Liver (tissue), 9 donors: ENCODE results near the gene CFAP97D2. TPM values are rescaled to one million over a fixed set of nuclear protein-coding genes. Genes with fewer than 3 reads are reported as not detected.

ENCODE experiments used
- DNase-seq: peaks from one replicate; pipeline ENCODE4 v3.0.0-alpha.2; 2017; ENCODE audit warnings: low spot score
- H3K27ac ChIP-seq, 2 donors: one replicate each; pipeline ENCODE4 v1.7.0; 2013; ENCODE audit warnings: inconsistent platforms in 2 of 2, low read length in 2 of 2, control low read depth in 1 of 2, low read depth in 1 of 2, mild to moderate bottlenecking in 1 of 2
- H3K27me3 ChIP-seq, 4 donors: one replicate each; pipeline versions ENCODE4 v1.6.1 to v1.7.0; 2013; ENCODE audit warnings: low read length in 3 of 4, inconsistent platforms in 1 of 4, mild to moderate bottlenecking in 1 of 4, moderate library complexity in 1 of 4; ENCODE audit not compliant: control insufficient read depth in 4 of 4, insufficient read depth in 4 of 4
- H3K36me3 ChIP-seq, 4 donors: one replicate each; pipeline versions ENCODE4 v1.6.1 to v1.7.0; 2013; ENCODE audit warnings: low read length in 3 of 4, mild to moderate bottlenecking in 3 of 4, low read depth in 1 of 4, moderate library complexity in 1 of 4; ENCODE audit not compliant: control insufficient read depth in 4 of 4, insufficient read depth in 3 of 4
- H3K4me1 ChIP-seq, 4 donors: one replicate each; pipeline versions ENCODE4 v1.6.1 to v1.7.0; 2013; ENCODE audit warnings: low read length in 3 of 4, mild to moderate bottlenecking in 3 of 4, moderate library complexity in 1 of 4; ENCODE audit not compliant: control insufficient read depth in 4 of 4, insufficient read depth in 4 of 4
- H3K4me3 ChIP-seq, 3 donors: one replicate each; pipeline versions ENCODE4 v1.6.1 to v1.7.0; 2013; ENCODE audit warnings: low read length in 3 of 3, control low read depth in 1 of 3, low read depth in 1 of 3, mild to moderate bottlenecking in 1 of 3
- H3K9ac ChIP-seq, 2 donors: one replicate each; pipeline ENCODE4 v1.7.0; 2013; ENCODE audit warnings: low read length in 2 of 2, mild to moderate bottlenecking in 2 of 2, moderate library complexity in 2 of 2, control low read depth in 1 of 2, low read depth in 1 of 2
- H3K9me3 ChIP-seq, 4 donors: one replicate each; pipeline versions ENCODE4 v1.6.1 to v1.7.0; 2013; ENCODE audit warnings: low read length in 3 of 4; ENCODE audit not compliant: control insufficient read depth in 4 of 4
- ATF3 ChIP-seq: IDR thresholded peaks from 2 replicates; pipeline ENCODE4 v1.6.1; 2016; ENCODE audit warnings: antibody characterized with exemption
- CTCF ChIP-seq: fragments of 150-350 bp; IDR thresholded peaks from 2 replicates; pipeline ENCODE4 v1.5.1; 2017; ENCODE audit warnings: improper control_type of control experiment, low read depth, low read length; ENCODE audit not compliant: missing input control
- EGR1 ChIP-seq, 2 donors: IDR thresholded peaks; 2 replicates each; pipeline ENCODE4 v1.6.1; 2016 to 2018; ENCODE audit warnings: antibody characterized with exemption in 2 of 2, low read depth in 2 of 2
- FOXA1 ChIP-seq: IDR thresholded peaks from 2 replicates; pipeline ENCODE4 v1.6.1; 2016; ENCODE audit warnings: antibody characterized with exemption
- GABPA ChIP-seq, 2 donors: IDR thresholded peaks in 1 of 2; conservative IDR thresholded peaks in 1 of 2; 2 replicates each; pipeline ENCODE4 v1.6.1; 2016; ENCODE audit warnings: antibody characterized with exemption in 2 of 2, mild to moderate bottlenecking in 1 of 2, moderate library complexity in 1 of 2
- HNF4A ChIP-seq, 2 donors: conservative IDR thresholded peaks; 2 replicates each; pipeline ENCODE4 v1.6.1; 2016; ENCODE audit warnings: antibody characterized with exemption in 2 of 2, mild to moderate bottlenecking in 2 of 2
- HNF4G ChIP-seq: IDR thresholded peaks from 2 replicates; pipeline ENCODE4 v1.6.1; 2016; ENCODE audit warnings: antibody characterized with exemption
- JUND ChIP-seq, 2 donors: IDR thresholded peaks; 2 replicates each; pipeline ENCODE4 v1.6.1; 2016; ENCODE audit warnings: antibody characterized with exemption in 2 of 2
- NR2F2 ChIP-seq: IDR thresholded peaks from 2 replicates; pipeline ENCODE4 v1.6.1; 2016; ENCODE audit warnings: antibody characterized with exemption
- RAD21 ChIP-seq, 2 donors: IDR thresholded peaks; 2 replicates each; pipeline ENCODE4 v1.6.1; 2016; ENCODE audit warnings: antibody characterized with exemption in 2 of 2, mild to moderate bottlenecking in 2 of 2
- SP1 ChIP-seq: IDR thresholded peaks from 2 replicates; pipeline ENCODE4 v1.6.1; 2018; ENCODE audit warnings: antibody characterized with exemption, mild to moderate bottlenecking
- YY1 ChIP-seq: IDR thresholded peaks from 2 replicates; pipeline ENCODE4 v1.6.1; 2016; ENCODE audit warnings: antibody characterized with exemption, mild to moderate bottlenecking
- ZBTB33 ChIP-seq: IDR thresholded peaks from 2 replicates; pipeline ENCODE4 v1.6.1; 2016; ENCODE audit warnings: antibody characterized with exemption
- WGBS: extraction: QIAGEN DNeasy Blood & Tissue Kit; methylation state at CpG from one replicate; pipeline ENCODE4 v1.1.7; 2013; 5-methylcytosine and 5-hydroxymethylcytosine counted together
- polyA plus RNA-seq, 2 donors: library from polyadenylated mRNA; stranded (reverse) in 1 of 2; unstranded in 1 of 2; fragments of 200-250 nt in 1 of 2; fragments of >200 nt in 1 of 2; fragmentation: Nextera tagmentation in 1 of 2; extraction: Ambion mirVana in 1 of 2; gene quantifications; one replicate each; pipeline versions ENCODE4 v1.2.1 to v1.2.3, GENCODE V29; 2013 to 2015
- total RNA-seq, 2 donors: library from RNA; depleted of rRNA; stranded (reverse); fragments of >200 nt; gene quantifications; one replicate each; pipeline ENCODE4 v1.2.3, GENCODE V29; 2014
- TF ChIP-seq, protein P1 (sequence below): IDR thresholded peaks from 2 replicates; pipeline ENCODE4 v1.6.1; 2016; ENCODE audit warnings: antibody characterized with exemption, mild to moderate bottlenecking
- donor health status: healthy.
- donor health status: healthy.
- donor health status: healthy.
- donor health status: healthy.
- donor health status: healthy.

CFAP97D2 gene
- total and polyA plus RNA-seq, 4 donors: not detected

DNA sequence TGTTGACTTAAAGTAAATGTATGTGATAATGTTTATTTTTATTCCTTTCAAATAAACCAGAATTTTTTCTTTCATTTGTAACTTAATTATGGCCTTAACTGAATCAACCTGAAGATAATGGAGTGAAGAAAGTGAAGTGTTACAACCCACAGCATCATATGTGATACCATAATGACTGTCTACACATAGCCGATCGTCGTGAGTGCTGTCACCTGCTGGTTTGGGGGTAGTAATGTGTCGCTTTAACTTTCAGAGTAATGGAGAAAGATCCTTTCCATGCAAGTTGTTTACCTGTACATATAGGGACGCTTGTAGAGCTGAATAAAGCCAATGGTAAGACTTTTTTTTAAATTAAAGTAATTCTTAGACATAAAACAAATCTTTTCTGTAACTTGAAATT is 65.6 kb downstream of the CFAP97D2 start:
- H3K9me3 ChIP-seq: no peaks in the 10 kb centered on the region
- peaks cover 5 to 80% (median 76%) of the 10 kb centered on the region in 4 donors for H3K36me3 ChIP-seq
- no peaks in the 10 kb centered on the region for H3K4me1 ChIP-seq
- no peak overlapping the region for H3K9ac ChIP-seq
- no peak overlapping the region for H3K4me3 ChIP-seq
- DNase-seq: no peak
- H3K27me3 ChIP-seq: no peaks in the 10 kb centered on the region
- TF ChIP-seq HNF4A (conservative IDR thresholded peaks at IDR 0.05) (no peak), YY1 (no peak), SP1 (no peak), RAD21 (IDR thresholded peaks at IDR 0.05) (no peak), ATF3 (no peak), ZBTB33 (no peak)
- TF ChIP-seq, protein P1, sequence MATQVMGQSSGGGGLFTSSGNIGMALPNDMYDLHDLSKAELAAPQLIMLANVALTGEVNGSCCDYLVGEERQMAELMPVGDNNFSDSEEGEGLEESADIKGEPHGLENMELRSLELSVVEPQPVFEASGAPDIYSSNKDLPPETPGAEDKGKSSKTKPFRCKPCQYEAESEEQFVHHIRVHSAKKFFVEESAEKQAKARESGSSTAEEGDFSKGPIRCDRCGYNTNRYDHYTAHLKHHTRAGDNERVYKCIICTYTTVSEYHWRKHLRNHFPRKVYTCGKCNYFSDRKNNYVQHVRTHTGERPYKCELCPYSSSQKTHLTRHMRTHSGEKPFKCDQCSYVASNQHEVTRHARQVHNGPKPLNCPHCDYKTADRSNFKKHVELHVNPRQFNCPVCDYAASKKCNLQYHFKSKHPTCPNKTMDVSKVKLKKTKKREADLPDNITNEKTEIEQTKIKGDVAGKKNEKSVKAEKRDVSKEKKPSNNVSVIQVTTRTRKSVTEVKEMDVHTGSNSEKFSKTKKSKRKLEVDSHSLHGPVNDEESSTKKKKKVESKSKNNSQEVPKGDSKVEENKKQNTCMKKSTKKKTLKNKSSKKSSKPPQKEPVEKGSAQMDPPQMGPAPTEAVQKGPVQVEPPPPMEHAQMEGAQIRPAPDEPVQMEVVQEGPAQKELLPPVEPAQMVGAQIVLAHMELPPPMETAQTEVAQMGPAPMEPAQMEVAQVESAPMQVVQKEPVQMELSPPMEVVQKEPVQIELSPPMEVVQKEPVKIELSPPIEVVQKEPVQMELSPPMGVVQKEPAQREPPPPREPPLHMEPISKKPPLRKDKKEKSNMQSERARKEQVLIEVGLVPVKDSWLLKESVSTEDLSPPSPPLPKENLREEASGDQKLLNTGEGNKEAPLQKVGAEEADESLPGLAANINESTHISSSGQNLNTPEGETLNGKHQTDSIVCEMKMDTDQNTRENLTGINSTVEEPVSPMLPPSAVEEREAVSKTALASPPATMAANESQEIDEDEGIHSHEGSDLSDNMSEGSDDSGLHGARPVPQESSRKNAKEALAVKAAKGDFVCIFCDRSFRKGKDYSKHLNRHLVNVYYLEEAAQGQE: no peak
- no peak overlapping the region for H3K27ac ChIP-seq
- WGBS: 89% methylated on average over 5 of the region's 5 CpGs

- TF ChIP-seq FOXA1: no peak
- TF ChIP-seq JUND (IDR thresholded peaks at IDR 0.05): no peak
- no peak for TF ChIP-seq EGR1 (IDR thresholded peaks at IDR 0.05; ENCODE audit: low read depth in 2 of 2)
- peaks cover 7 to 76% (median 74%) of the 10 kb centered on the region in 4 donors for H3K36me3 ChIP-seq
- 92% methylated on average over 3 of the region's 3 CpGs for WGBS
- no peak for DNase-seq
- no peaks in the 10 kb centered on the region for H3K9me3 ChIP-seq
- H3K27me3 ChIP-seq: no peaks in the 10 kb centered on the region
- H3K4me3 ChIP-seq: no peak overlapping the region
- no peaks in the 10 kb centered on the region for H3K4me1 ChIP-seq
- no peak overlapping the region for H3K27ac ChIP-seq
- no peak overlapping the region for H3K9ac ChIP-seq
These were observed 69.0 kb downstream of the CFAP97D2 start for GRCh38 chr13:114248011-114248410.

DNA sequence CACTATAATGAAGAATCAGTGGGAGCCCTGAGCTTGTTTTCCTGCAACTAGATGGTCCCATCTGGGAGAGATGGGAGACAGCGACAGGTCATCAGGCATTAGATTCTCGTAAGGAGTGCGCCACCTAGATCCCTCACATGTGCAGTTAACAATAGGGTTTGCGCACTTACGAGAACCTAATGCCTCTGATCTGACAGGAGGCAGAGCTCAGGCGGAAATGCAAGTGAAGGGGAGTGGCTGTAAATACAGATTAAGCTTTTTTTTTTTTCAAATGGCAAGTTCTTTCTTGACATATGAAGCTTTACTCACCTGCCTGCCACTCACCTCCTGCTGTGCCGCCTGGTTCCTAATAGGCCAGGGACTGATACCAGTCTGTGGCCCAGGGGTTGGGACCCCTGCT is 70.0 kb downstream of the CFAP97D2 start:
- H3K27me3 ChIP-seq: no peaks in the 10 kb centered on the region
- peaks cover 7 to 73% (median 67%) of the 10 kb centered on the region in 4 donors for H3K36me3 ChIP-seq
- WGBS: 97% methylated on average over 7 of the region's 7 CpGs
- TF ChIP-seq HNF4A (conservative IDR thresholded peaks at IDR 0.05) (no peak), GABPA (IDR thresholded peaks at IDR 0.05 in 1 of 2, conservative IDR thresholded peaks at IDR 0.05 in 1 of 2) (no peak), CTCF (no peak), YY1 (no peak), JUND (IDR thresholded peaks at IDR 0.05) (no peak), NR2F2 (no peak), HNF4G (no peak), ZBTB33 (no peak), RAD21 (IDR thresholded peaks at IDR 0.05) (no peak)
- TF ChIP-seq, protein P1: no peak

More for the DNA sequence above, 70.0 kb downstream of the CFAP97D2 start:
- no peak overlapping the region for H3K27ac ChIP-seq
- no peaks in the 10 kb centered on the region for H3K9me3 ChIP-seq
- H3K9ac ChIP-seq: no peak overlapping the region
- H3K4me1 ChIP-seq: no peaks in the 10 kb centered on the region
- no peak for DNase-seq
- no peak overlapping the region for H3K4me3 ChIP-seq
